PC-3 (cell line): ENCODE results near the gene AP2A1. TPM values are rescaled to one million over a fixed set of nuclear protein-coding genes. Genes with fewer than 3 reads are reported as not detected.

Experiments used
- ATAC-seq: fragments of 200-7000 bp; cut with Tn5 transposase; 2 replicates; pipeline ENCODE4 v1.9.1; 2020; ENCODE audit warnings: mild to moderate bottlenecking, moderate library complexity
- BruUV-seq: library from RNA; stranded (reverse); fragments of 400-500 nt; replicated peaks from 2 replicates; lab custom pipeline; 2021; lab: Mats Ljungman, UMichigan
- CTCF ChIA-PET: fragments of 300-600 bp; sonication (Branson Sonifier 250); formaldehyde crosslinking; loops from one replicate; lab custom pipeline; 2022; ENCODE audit warnings: antibody characterized with exemption; lab: Charles Lee
- POLR2A ChIA-PET: fragments of 300-600 bp; sonication (Branson Sonifier 250); formaldehyde crosslinking; loops from one replicate; lab custom pipeline; 2022; ENCODE audit warnings: antibody characterized with exemption; ENCODE audit not compliant: unreplicated experiment; lab: Charles Lee
- DNase-seq: peaks from one replicate; pipeline ENCODE4 v3.0.0-alpha.2; 2015
- H2AFZ ChIP-seq: fragments of 300-600 bp; sonication (generic); 2 replicates; pipeline ENCODE4 v1.6.0; 2016; ENCODE audit warnings: antibody characterized with exemption, low read length
- H3F3A ChIP-seq: fragments of 300-600 bp; sonication (generic); one replicate; pipeline ENCODE4 v1.6.0; 2017; ENCODE audit warnings: antibody characterized with exemption, low read length, control low read depth, mild to moderate bottlenecking; ENCODE audit not compliant: unreplicated experiment
- H3K27ac ChIP-seq: fragments of 300-600 bp; sonication (generic); 2 replicates; pipeline ENCODE4 v1.5.1; 2016; ENCODE audit warnings: mild to moderate bottlenecking, low read length
- H3K27me3 ChIP-seq: fragments of 300-600 bp; sonication (generic); 2 replicates; pipeline ENCODE4 v1.6.1; 2016; ENCODE audit warnings: low read length, mixed read lengths
- H3K36me3 ChIP-seq: fragments of 300-600 bp; sonication (generic); 2 replicates; pipeline ENCODE4 v1.6.1; 2016; ENCODE audit warnings: low read depth, mixed run types, low read length, mixed read lengths
- H3K4me1 ChIP-seq: fragments of 300-600 bp; sonication (generic); 2 replicates; pipeline ENCODE4 v1.5.1; 2016; ENCODE audit warnings: low read length; ENCODE audit not compliant: insufficient read depth
- H3K4me2 ChIP-seq: fragments of 300-600 bp; sonication (generic); 2 replicates; pipeline ENCODE4 v1.6.0; 2016; ENCODE audit warnings: low read length
- H3K4me3 ChIP-seq: fragments of 300-600 bp; sonication (generic); 2 replicates; pipeline ENCODE4 v1.5.1; 2016; ENCODE audit warnings: mild to moderate bottlenecking, low read length, mixed read lengths
- H3K79me2 ChIP-seq: fragments of 300-600 bp; sonication (generic); 2 replicates; pipeline ENCODE4 v1.6.1; 2017; ENCODE audit warnings: low read length, mixed read lengths
- H3K9ac ChIP-seq: fragments of 300-600 bp; sonication (generic); 2 replicates; pipeline ENCODE4 v1.6.0; 2016; ENCODE audit warnings: mild to moderate bottlenecking, low read length
- H3K9me2 ChIP-seq: fragments of 300-600 bp; sonication (generic); replicated peaks from 2 replicates; pipeline ENCODE4 v1.6.1; 2016; ENCODE audit warnings: mixed run types, low read length, mixed read lengths
- H3K9me3 ChIP-seq: fragments of 300-600 bp; sonication (generic); 2 replicates; pipeline ENCODE4 v1.6.1; 2016; ENCODE audit warnings: low read length, mixed read lengths
- H4K20me1 ChIP-seq: fragments of 300-600 bp; sonication (generic); 2 replicates; pipeline ENCODE4 v1.6.1; 2016; ENCODE audit warnings: low read length, mixed read lengths
- EZH2 ChIP-seq: fragments of 300-600 bp; sonication (generic); IDR thresholded peaks from one replicate; pipeline ENCODE4 v1.6.1; 2017; ENCODE audit warnings: antibody characterized with exemption, mild to moderate bottlenecking, low read length; ENCODE audit not compliant: unreplicated experiment
- EZH2phosphoT487 ChIP-seq: fragments of 300-600 bp; sonication (generic); IDR thresholded peaks from 2 replicates; pipeline ENCODE4 v1.6.1; 2018; ENCODE audit warnings: mild to moderate bottlenecking, antibody characterized with exemption, low read length, borderline replicate concordance
- intact Hi-C: fragments of 100-400 bp; cut with micrococcal nuclease; formaldehyde crosslinking; loops from 2 replicates; pipeline ENCODE4 v1.9.0; 2023
- total RNA-seq: library from RNA; depleted of rRNA; stranded (reverse); fragments of >200 nt; gene quantifications from 2 replicates; pipeline ENCODE4 v1.2.3, GENCODE V29; 2014
- TF ChIP-seq, protein P1 (sequence below): fragments of 300-600 bp; sonication (generic); conservative IDR thresholded peaks from 2 replicates; pipeline ENCODE4 v1.5.1; 2017; ENCODE audit warnings: antibody characterized with exemption, low read depth, mild to moderate bottlenecking, low read length

The AP2A1 gene
- total RNA-seq, 1 experiment from 2014 or later: 143 TPM

- Histone ChIP-seq H3K79me2 (peaks cover 41% of the 10 kb centered on the region), H3K4me2 (peak overlapping the region; percentile 96), H3K9ac (peak overlapping the region; percentile 30), H2AFZ (no peak overlapping the region), H3K36me3 (peaks cover 8% of the 10 kb centered on the region; the same call in 1 of the 2 replicates), H3K27ac (no peak overlapping the region), H3F3A (no peaks in the 10 kb centered on the region), H3K9me3 (no peaks in the 10 kb centered on the region), H3K27me3 (no peaks in the 10 kb centered on the region), H3K9me2 (no peaks in the 10 kb centered on the region), H3K4me3 (peak overlapping the region; percentile 86), H4K20me1 (peaks cover 29% of the 10 kb centered on the region; the same call in 1 of the 2 replicates), H3K4me1 (peaks cover 37% of the 10 kb centered on the region)
- no TSS peak for BruUV-seq
- TF ChIP-seq EZH2phosphoT487 (no peak), EZH2 (no peak)
- TF ChIP-seq, protein P1, sequence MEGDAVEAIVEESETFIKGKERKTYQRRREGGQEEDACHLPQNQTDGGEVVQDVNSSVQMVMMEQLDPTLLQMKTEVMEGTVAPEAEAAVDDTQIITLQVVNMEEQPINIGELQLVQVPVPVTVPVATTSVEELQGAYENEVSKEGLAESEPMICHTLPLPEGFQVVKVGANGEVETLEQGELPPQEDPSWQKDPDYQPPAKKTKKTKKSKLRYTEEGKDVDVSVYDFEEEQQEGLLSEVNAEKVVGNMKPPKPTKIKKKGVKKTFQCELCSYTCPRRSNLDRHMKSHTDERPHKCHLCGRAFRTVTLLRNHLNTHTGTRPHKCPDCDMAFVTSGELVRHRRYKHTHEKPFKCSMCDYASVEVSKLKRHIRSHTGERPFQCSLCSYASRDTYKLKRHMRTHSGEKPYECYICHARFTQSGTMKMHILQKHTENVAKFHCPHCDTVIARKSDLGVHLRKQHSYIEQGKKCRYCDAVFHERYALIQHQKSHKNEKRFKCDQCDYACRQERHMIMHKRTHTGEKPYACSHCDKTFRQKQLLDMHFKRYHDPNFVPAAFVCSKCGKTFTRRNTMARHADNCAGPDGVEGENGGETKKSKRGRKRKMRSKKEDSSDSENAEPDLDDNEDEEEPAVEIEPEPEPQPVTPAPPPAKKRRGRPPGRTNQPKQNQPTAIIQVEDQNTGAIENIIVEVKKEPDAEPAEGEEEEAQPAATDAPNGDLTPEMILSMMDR: no peak
- ChIA-PET CTCF (no interaction called here), POLR2A (no interaction called here)
- intact Hi-C loops: loop anchor here (5.0 kb wide), 1 partner anchor 84 kb away; the partner anchor contains the start of gene AP2A1
- DNase-seq (peak; percentile 43), ATAC-seq (peak; percentile 2)
These were observed 84.9 kb downstream of the AP2A1 start for GRCh38 chr19:49851456-49852259.

- Histone ChIP-seq H3K4me1 (peaks cover 37% of the 10 kb centered on the region), H3K4me3 (peak overlapping the region; percentile 86), H3F3A (no peaks in the 10 kb centered on the region), H3K79me2 (peaks cover 41% of the 10 kb centered on the region), H3K4me2 (peak overlapping the region; percentile 96), H4K20me1 (peaks cover 29% of the 10 kb centered on the region; the same call in 1 of the 2 replicates), H3K36me3 (peaks cover 11% of the 10 kb centered on the region; the same call in 1 of the 2 replicates), H3K9ac (peak overlapping the region; percentile 30; the same call in 1 of the 2 replicates), H3K9me2 (no peaks in the 10 kb centered on the region), H2AFZ (no peak overlapping the region), H3K27me3 (no peaks in the 10 kb centered on the region), H3K9me3 (no peaks in the 10 kb centered on the region), H3K27ac (no peak overlapping the region)
- ATAC-seq: no peak
- DNase-seq: no peak
- POLR2A ChIA-PET: no interaction called here
- TF ChIP-seq EZH2: no peak
- TF ChIP-seq, protein P1: no peak
- no peak for TF ChIP-seq EZH2phosphoT487
- BruUV-seq: TSS peak; percentile 62
- CTCF ChIA-PET: no interaction called here
- intact Hi-C loops: loop anchor here (5.0 kb wide), 1 partner anchor 85 kb away; the partner anchor contains the start of gene AP2A1
These were observed 85.9 kb downstream of the AP2A1 start for GRCh38 chr19:49852631-49853126.
